Dedifferentiated amniotic fluid mesenchymal stem cell (primary cell): ENCODE results near the gene MXRA8.

Experiments
- DNase-seq: peaks from one replicate; pipeline ENCODE4 v3.0.0-alpha.2; 2016; ENCODE audit errors: extremely low spot score

The MXRA8 gene

DNA sequence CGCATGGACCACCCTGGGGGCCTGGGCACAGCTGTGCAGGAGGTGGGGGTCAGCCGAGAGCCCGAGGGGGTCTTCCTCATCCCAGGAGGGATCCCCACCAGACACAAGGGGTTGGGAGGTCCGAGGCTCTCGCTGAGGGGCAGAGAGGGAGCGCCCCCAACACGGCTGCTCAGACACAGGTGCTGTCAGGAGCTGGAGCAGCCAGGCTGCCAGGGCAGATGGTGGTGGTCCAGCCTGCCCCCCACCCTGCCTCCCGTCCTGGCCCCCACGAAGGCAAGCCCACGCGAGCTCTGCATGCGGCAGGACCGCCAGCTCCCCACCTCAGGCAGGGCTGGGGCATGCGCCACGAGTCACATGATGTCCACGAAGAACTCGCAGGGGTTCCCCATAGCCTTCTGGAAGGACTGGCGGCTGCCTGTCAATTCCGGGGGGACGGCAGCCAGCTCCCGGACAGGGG, 22.5 kb downstream of the MXRA8 start:
- DNase-seq = no peak

DNA sequence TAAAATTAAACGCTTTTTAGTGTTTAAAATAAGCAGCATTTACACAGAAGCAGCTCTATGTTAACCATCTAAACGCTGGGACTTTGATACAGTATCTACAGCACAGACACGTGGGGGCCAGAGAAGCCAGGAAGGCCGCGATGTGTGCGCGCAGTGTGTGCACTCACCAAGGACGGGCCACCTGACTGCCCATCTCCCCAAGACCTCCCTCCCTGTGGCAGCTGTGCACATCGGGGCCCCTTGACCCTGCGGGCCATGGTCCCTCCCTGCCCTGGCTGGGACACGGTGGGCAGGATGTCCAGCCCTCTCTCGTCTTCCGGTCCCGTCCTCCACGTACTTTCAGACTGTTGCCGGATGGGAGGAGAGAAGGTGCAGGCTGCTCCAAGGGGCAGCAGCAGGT, 23.1 kb downstream of the MXRA8 start:
- no peak for DNase-seq

DNA sequence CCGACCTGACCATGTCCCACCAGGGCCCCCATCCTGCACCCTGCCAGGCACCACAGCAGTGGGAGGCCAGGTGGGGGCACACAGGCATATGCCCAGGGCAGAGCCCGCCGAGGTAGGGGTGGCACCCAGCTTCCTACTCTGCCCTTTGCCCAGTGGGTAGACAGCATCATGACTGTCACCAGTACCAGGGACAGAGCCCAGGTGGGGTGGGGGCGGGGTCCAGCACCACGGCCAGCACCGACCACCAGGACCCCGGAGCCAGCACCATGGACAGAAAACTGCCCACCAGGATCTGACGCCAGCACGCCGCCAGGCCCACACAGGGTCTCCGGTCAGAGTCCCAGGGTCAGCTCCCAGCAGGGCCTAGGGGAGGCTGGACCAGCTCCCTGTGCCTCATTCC, 23.5 kb downstream of the MXRA8 start:
- DNase-seq = no peak

DNA sequence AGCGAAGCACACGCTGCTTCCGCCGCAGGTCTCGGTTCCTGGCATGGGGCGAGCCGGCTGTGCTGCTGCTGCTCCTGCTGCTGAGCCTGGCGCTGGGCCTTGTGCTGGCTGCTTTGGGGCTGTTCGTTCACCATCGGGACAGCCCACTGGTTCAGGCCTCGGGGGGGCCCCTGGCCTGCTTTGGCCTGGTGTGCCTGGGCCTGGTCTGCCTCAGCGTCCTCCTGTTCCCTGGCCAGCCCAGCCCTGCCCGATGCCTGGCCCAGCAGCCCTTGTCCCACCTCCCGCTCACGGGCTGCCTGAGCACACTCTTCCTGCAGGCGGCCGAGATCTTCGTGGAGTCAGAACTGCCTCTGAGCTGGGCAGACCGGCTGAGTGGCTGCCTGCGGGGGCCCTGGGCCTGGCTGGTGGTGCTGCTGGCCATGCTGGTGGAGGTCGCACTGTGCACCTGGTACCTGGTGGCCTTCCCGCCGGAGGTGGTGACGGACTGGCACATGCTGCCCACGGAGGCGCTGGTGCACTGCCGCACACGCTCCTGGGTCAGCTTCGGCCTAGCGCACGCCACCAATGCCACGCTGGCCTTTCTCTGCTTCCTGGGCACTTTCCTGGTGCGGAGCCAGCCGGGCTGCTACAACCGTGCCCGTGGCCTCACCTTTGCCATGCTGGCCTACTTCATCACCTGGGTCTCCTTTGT, 24.7 kb downstream of the MXRA8 start:
- DNase-seq = no peak

DNA sequence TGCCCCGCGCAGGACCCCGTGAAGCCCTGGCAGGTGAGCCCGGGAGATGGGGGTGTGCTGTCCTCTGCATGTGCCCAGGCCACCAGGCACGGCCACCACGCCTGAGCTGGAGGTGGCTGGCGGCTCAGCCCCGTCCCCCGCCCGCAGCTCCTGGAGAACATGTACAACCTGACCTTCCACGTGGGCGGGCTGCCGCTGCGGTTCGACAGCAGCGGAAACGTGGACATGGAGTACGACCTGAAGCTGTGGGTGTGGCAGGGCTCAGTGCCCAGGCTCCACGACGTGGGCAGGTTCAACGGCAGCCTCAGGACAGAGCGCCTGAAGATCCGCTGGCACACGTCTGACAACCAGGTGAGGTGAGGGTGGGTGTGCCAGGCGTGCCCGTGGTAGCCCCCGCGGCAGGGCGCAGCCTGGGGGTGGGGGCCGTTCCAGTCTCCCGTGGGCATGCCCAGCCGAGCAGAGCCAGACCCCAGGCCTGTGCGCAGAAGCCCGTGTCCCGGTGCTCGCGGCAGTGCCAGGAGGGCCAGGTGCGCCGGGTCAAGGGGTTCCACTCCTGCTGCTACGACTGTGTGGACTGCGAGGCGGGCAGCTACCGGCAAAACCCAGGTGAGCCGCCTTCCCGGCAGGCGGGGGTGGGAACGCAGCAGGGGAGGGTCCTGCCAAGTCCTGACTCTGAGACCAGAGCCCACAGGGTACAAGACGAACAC, 25.4 kb downstream of the MXRA8 start:
- DNase-seq = no peak

DNA sequence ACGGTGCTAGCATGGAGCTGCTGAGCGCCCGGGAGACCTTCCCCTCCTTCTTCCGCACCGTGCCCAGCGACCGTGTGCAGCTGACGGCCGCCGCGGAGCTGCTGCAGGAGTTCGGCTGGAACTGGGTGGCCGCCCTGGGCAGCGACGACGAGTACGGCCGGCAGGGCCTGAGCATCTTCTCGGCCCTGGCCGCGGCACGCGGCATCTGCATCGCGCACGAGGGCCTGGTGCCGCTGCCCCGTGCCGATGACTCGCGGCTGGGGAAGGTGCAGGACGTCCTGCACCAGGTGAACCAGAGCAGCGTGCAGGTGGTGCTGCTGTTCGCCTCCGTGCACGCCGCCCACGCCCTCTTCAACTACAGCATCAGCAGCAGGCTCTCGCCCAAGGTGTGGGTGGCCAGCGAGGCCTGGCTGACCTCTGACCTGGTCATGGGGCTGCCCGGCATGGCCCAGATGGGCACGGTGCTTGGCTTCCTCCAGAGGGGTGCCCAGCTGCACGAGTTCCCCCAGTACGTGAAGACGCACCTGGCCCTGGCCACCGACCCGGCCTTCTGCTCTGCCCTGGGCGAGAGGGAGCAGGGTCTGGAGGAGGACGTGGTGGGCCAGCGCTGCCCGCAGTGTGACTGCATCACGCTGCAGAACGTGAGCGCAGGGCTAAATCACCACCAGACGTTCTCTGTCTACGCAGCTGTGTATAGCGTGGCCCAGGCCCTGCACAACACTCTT, 26.2 kb downstream of the MXRA8 start:
- DNase-seq = no peak

DNA sequence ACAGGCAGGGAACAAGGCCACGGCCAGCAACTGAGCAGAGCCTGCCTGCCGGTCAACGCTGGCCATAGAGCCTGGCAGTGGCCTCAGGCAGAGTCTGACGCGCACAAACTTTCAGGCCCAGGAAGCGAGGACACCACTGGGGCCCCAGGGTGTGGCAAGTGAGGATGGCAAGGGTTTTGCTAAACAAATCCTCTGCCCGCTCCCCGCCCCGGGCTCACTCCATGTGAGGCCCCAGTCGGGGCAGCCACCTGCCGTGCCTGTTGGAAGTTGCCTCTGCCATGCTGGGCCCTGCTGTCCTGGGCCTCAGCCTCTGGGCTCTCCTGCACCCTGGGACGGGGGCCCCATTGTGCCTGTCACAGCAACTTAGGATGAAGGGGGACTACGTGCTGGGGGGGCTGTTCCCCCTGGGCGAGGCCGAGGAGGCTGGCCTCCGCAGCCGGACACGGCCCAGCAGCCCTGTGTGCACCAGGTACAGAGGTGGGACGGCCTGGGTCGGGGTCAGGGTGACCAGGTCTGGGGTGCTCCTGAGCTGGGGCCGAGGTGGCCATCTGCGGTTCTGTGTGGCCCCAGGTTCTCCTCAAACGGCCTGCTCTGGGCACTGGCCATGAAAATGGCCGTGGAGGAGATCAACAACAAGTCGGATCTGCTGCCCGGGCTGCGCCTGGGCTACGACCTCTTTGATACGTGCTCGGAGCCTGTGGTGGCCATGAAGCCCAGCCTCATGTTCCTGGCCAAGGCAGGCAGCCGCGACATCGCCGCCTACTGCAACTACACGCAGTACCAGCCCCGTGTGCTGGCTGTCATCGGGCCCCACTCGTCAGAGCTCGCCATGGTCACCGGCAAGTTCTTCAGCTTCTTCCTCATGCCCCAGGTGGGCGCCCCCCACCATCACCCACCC, 27.0 kb downstream of the MXRA8 start, which contains the start of gene TAS1R3:
TSS of gene TAS1R3 (plus strand) at position 213 of the 898 bp plus-strand sequence. CDS start at position 279, 66 bp downstream.
- DNase-seq = no peak

DNA sequence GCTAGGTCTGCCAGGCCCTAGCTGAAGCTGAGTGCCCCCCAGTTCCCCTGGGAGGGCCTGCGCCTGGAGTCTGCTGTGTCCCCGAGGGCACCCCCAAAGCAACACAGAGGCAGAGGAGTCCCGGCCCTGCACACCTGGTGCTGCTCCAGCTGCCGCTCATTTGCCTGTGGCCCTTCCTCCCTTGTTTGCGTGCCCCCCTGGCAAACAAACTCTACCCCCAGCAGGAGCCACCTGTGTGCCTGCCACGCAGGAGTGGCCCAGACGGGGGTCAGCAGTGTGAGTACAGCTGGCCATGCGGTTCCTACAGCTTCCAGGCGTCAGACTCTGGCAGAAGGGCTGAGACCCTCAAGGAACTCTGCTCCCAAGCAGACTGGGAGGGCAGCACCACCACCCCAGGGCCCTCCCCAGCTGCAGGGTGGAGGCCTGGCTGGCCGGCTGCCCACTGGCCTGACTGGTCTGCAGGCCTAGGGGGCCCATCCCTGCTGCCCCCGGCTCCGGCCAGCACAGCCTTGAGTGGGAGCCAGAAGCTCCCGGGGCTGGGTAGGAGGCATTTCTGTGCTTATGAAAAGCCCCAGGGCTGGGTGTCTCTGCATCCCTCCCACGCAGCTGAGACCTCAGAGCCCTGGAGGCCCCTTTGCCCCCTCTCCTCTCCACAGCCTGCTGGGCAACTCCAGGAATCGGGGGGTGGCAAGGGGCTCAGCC, 27.8 kb downstream of the MXRA8 start:
- peak; percentile 22 for DNase-seq

DNA sequence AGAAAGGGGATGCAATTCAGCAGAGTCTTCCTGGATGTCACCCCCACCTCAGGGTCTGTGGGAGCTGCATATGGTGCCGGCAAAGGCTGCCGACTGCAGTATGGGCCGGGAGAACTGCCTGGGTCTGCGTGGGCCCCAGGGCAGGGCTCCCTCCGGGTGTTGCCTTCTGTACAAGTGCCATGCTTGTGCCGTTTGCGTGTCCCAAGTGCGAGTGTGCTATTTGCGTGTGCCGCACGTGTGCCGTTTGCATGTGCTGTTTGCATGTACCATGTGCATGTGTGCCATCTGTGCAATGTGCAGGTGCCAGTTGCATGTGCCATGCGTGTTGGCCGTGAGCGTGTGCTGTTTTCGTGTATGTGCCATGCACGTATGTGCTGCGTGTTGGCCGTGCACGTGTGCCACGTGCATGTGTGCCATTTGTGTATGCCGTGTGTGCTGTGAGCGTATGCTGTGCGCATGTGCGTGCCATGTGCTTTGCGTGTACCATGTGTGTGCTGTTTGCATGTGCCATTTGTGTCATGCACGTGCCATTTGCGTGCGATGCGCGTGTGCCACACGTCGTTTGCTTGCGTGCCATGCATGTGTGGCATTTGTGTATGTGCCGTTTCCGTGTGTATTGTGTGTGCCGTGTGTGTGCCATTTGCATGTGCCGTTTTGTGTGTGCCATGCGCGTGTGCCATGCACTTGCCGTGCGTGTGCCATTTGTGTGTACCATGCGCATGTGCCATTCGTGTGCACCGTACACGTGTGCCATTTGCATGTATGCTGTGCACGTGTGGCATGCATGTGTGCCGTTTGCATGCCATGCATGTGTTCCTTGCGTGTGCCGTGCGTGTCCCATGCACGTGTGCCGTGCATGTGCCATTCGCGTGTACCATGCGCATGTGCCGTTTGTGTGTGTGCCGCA, 28.8 kb downstream of the MXRA8 start:
- no peak for DNase-seq

DNA sequence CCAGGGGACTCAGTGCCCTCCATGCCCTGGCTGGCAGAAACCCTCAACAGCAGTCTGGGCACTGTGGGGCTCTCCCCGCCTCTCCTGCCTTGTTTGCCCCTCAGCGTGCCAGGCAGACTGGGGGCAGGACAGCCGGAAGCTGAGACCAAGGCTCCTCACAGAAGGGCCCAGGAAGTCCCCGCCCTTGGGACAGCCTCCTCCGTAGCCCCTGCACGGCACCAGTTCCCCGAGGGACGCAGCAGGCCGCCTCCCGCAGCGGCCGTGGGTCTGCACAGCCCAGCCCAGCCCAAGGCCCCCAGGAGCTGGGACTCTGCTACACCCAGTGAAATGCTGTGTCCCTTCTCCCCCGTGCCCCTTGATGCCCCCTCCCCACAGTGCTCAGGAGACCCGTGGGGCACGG, 30.1 kb downstream of the MXRA8 start:
- no peak for DNase-seq

DNA sequence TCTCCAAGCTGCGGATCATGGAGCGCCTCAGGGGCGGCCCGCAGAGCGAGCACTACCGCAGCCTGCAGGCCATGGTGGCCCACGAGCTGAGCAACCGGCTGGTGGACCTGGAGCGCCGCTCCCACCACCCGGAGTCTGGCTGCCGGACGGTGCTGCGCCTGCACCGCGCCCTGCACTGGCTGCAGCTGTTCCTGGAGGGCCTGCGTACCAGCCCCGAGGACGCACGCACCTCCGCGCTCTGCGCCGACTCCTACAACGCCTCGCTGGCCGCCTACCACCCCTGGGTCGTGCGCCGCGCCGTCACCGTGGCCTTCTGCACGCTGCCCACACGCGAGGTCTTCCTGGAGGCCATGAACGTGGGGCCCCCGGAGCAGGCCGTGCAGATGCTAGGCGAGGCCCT, 31.1 kb downstream of the MXRA8 start:
- no peak for DNase-seq

DNA sequence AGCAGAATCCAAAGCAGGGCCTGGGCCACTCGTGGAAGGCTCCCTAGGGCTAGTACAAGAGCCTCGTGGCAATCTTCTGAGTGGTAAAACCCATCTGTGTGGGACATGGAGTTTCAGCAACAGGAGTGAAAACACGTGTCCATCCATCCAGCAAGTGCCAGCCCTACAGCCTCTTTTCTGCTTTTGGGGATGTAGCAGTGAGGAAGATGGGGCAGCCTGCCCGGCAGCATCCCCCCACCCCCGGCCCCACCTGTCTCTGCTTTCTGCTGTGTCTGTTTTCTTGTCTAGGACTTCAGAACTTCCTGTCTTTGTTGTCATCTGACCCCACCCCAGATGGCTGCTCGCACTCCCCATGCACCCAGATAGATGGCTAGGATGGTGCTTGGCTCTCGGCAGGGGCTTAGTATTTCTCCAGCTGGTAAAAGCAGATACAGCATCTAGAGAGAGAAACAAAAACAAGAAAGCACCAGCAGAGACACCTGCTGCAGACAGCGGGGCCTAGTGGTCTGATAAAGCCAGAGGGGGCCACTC, 32.2 kb downstream of the MXRA8 start:
- DNase-seq = no peak

DNA sequence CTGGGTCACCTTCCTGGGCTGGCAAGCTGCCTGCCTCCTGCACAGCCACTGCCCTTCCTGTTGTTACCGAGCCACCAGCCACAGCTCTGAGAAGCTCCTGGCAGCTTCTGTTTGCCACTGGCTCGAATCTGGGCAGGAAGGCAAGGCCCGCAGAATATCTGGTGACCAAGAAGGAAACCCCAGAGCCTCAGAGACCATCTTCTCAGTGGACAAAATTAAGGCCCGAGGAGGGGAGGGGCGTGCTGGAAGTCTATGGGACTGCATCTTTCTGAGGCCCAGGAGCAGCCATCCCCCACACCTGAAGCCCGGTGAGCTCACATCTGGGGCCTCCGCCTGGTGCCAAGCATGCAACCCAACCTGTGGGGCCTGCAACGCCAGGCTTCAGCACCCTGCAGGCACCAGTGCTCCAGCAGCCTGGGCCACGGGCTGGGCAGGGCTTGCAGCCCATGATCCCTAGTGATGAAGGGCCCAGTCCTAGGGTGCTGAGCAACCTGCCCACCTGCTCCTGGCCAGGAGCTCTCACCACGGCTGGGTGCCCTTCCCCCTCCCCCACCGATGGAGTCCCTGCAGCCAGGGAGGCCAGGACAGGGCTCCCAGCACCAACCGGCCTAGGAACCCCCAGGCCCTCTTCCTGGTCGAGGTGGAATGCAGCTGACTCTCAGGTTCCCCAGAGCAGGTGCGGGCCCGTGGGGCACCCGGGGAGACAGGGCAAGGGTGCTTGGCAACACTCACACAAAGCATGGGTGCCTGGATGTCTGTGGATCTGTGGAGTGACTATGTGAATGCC, 32.9 kb downstream of the MXRA8 start:
- no peak for DNase-seq

DNA sequence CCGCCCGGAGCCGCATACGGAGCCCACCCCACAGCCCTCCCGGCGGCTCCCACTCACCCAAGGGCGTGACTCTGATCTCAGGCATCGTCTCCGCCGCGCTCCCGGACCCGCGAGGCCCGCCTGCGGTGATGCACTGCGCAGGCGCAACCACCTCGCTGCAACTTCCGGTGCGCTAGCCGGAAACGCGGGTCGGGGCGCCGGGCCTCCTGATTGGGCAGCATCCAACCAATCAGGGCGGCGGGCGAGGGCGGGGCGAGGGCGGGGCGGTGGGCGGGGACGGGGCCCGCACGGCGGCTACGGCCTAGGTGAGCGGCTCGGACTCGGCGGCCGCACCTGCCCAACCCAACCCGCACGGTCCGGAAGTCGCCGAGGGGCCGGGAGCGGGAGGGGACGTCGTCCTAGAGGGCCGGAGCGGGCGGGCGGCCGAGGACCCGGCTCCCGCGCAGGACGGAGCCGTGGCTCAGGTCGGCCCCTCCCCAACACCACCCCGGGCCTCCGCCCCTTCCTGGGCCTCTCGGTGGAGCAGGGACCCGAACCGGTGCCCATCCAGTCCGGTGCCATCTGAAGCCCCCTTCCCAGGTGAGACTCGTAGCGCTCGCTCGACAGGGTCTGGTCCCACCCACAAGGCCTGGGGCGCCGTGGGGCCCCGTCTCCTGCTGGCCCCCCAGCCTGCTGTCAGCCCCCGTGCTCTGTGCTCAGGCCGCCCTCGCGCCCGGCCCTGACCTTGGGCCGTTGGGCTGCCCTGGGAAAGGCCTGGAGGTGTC, 33.6 kb downstream of the MXRA8 start, which contains the start of the genes CPTP and INTS11:
TSS of gene CPTP (plus strand) at position 279 of the 764 bp plus-strand sequence. CDS start 2,109 bp downstream, outside the sequence.
TSS of gene INTS11 (minus strand) at position 137 of the 764 bp plus-strand sequence. CDS start at position 85, 52 bp downstream.
- DNase-seq = peak; percentile 85

DNA sequence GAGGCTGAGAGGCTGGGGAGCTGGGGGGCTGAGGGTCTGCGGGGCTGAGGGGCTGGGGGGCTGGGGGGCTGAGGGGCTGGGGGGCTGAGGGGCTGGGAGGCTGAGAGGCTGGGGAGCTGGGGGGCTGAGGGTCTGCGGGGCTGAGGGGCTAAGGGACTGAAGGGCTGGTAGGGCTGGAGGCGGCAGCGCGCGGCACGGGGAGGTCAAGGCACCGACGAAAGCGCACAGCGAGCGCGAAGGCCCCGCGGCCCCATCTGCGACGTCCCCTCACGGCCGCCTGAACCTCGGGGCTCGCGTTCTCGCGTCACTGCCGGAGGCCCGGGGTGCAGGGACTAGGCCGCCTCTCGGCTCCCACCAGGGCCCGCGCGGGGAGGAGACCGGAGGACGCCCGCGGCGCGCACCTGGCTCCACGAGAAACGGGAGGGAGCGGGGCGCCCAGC, 34.3 kb downstream of the MXRA8 start:
- DNase-seq = no peak

DNA sequence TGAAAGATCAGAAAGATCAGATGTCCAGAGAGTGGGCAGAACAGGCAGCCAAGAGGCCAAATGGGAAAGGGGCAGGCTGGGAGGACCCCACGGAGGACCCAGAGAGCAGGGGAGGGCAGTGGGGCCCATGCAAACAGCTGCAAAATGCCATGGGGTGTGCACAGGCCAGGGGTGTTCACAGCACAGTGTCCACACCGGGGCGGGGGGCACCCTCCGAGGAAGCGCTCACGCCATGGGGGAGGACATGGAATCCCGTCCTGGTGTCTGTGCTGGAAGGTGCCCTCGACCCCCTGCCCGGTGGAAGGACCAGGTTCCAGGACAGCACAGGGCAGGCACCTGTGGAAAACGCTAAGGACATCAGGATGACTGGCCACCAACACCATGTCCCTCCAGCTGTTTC, 35.4 kb downstream of the MXRA8 start:
- DNase-seq = no peak

DNA sequence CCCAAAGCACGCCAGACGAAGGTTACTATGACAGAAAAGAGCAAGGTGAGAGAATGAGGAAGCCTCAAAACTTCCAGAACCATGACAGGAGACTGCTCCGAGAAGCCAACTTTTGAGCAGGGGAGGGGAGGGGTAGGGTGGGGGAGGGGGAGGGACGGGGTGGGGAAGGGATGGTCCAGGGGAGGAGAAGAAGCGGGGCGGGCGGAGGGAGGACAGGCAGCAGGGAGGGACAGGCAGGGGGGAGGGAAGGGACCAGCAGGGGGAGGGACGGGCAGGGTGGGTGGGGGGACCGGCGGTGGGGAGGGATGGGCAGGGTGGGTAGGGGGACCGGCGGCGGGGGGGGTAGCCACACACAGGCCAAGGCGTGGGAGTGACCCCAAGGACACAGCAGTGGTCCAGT, 35.9 kb downstream of the MXRA8 start:
- no peak for DNase-seq

DNA sequence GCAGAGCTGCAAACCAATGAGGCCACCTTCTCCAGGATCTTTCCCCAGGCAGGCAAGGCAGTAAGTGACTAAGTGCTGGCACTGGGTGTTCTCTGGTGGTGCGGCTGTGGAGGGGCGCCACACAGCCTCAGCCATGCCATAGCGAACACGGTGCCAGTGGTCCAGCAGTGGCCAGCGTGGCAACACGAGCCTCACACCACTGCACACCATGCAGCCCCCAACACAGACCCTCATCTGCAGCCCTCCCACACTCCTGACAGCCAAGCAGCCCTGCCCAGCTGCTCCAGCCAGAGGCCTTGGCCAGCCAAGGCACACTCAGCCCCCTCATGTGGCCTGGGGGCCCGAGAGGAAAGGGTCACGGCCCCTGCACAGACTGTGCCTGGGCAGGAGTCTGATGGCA, 36.9 kb downstream of the MXRA8 start:
- DNase-seq = no peak
